CD4-positive, alpha-beta T cell (primary cell): ENCODE measurements around the gene UNC13A. TPM values are rescaled to one million over a fixed set of nuclear protein-coding genes. Genes with fewer than 3 reads are reported as not detected.

Source experiments
- ATAC-seq: fragments of 200-7000 bp; cut with Tn5 transposase; one replicate; pipeline ENCODE4 v1.10.0; 2022; ENCODE audit warnings: mild to moderate bottlenecking; ENCODE audit not compliant: poor library complexity
- CTCF ChIA-PET: fragments of 350-600 bp; sonication (Branson Sonifier 250); formaldehyde crosslinking; loops from one replicate; lab custom pipeline; 2021; ENCODE audit warnings: antibody characterized with exemption, inconsistent platforms; lab: Charles Lee
- POLR2A ChIA-PET: fragments of 350-600 bp; sonication (Branson Sonifier 250); formaldehyde crosslinking; loops from one replicate; lab custom pipeline; 2021; ENCODE audit warnings: antibody characterized with exemption, inconsistent platforms; lab: Charles Lee
- DNase-seq, 14 experiments: peaks; one replicate each; pipeline ENCODE4 v3.0.0-alpha.2; 2013 to 2020; ENCODE audit warnings: mixed read lengths in 2 of 14
- H3K27ac ChIP-seq, 2 donors: one replicate each; pipeline versions ENCODE4 v1.5.1 to v1.7.0; 2013; ENCODE audit warnings: low read length in 2 of 2, low read depth in 1 of 2, mild to moderate bottlenecking in 1 of 2
- H3K27me3 ChIP-seq, 2 experiments: 1 replicate in 1 of 2; 2 replicates in 1 of 2; pipeline versions ENCODE4 v1.6.1 to v1.7.0; 2013; ENCODE audit warnings: low read length in 2 of 2, control low read depth in 1 of 2, mild to moderate bottlenecking in 1 of 2, moderate library complexity in 1 of 2; ENCODE audit not compliant: insufficient read depth in 2 of 2, control insufficient read depth in 1 of 2
- H3K36me3 ChIP-seq: one replicate; pipeline ENCODE4 v1.6.1; 2013; ENCODE audit warnings: low read length, control low read depth; ENCODE audit not compliant: insufficient read depth
- H3K4me1 ChIP-seq: one replicate; pipeline ENCODE4 v1.6.1; 2013; ENCODE audit warnings: low read length, control low read depth; ENCODE audit not compliant: insufficient read depth
- H3K4me3 ChIP-seq: one replicate; pipeline ENCODE4 v1.5.1; 2013; ENCODE audit warnings: mild to moderate bottlenecking, low read length, moderate library complexity
- H3K9me3 ChIP-seq, 2 experiments: 1 replicate in 1 of 2; 2 replicates in 1 of 2; pipeline versions ENCODE4 v1.6.1 to v1.7.0; 2013; ENCODE audit warnings: low read length in 2 of 2, mild to moderate bottlenecking in 2 of 2, control low read depth in 1 of 2, moderate library complexity in 1 of 2; ENCODE audit not compliant: control insufficient read depth in 1 of 2, insufficient read depth in 1 of 2
- H3K27ac Mint-ChIP-seq: one replicate; pipeline ENCODE4 v1.8.0; 2020; ENCODE audit warnings: mixed read lengths
- H3K27me3 Mint-ChIP-seq: one replicate; pipeline ENCODE4 v1.8.0; 2021; ENCODE audit warnings: mixed read lengths
- H3K36me3 Mint-ChIP-seq: one replicate; pipeline ENCODE4 v1.8.0; 2021; ENCODE audit warnings: low read depth, mixed read lengths
- H3K4me1 Mint-ChIP-seq: one replicate; pipeline ENCODE4 v1.8.0; 2021; ENCODE audit warnings: low read depth, mixed read lengths
- H3K4me3 Mint-ChIP-seq: one replicate; pipeline ENCODE4 v1.8.0; 2020; ENCODE audit warnings: mild to moderate bottlenecking, mixed read lengths
- H3K9me3 Mint-ChIP-seq: one replicate; pipeline ENCODE4 v1.8.0; 2020; ENCODE audit warnings: mixed read lengths
- intact Hi-C, 2 experiments: fragments of 100-400 bp; cut with DNase I in 1 of 2; cut with micrococcal nuclease in 1 of 2; formaldehyde crosslinking; loops; one replicate each; pipeline versions ENCODE4 v1.15.1 to v1.9.0; 2023 to 2025; cut with DNase I, micrococcal nuclease
- total RNA-seq, 174 experiments: library from RNA in 2 of 174; stranded (reverse) in 2 of 174; gene quantifications; one replicate each; pipeline ENCODE4 v1.2.3 and lab custom pipeline; 2021 to 2026
- TF ChIP-seq, protein P1 (sequence below): fragments of 200-600 bp; IDR thresholded peaks from one replicate; pipeline ENCODE4 v1.8.0; 2022; ENCODE audit warnings: antibody characterized with exemption, mild to moderate bottlenecking

Gene UNC13A
- total RNA-seq, 2 experiments from 2014 or later = 0.11 to 0.14 TPM

DNA sequence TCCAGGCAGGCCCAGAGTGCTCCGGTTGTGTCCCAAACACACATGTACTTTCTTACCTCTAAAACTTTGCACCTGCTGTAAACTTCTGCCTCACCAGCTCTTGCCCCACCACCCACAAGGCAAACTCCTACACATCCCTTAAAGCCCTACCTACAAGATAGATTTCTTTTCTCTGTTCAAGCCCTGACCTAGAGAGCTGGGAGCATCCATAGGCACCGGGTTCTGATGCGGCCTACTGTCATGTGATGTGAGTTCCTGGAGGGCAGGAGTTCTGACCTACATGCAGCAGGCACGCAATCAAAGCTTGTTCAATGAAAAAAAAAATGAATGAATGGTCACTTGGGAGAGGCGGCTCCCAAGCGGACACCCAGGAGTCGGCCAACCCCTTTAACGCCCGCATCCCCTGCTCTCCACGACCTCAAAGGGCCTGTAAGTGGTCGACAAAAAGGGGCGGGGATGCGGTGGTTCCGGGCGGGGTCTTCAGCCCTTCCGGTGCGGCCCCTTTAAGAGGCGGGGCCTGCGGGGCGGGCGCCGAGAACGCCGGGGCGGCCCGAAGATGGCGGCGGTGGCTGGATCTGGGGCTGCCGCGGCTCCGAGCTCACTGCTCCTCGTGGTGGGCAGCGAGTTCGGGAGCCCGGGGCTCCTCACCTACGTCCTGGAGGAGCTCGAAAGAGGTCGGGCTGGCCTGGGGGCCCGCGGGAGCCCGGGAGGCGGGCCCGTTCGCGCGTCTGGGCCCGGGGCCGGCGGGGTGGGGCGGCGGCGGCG is 31.0 kb upstream of the UNC13A start, which contains the start of gene MAP1S:
Gene MAP1S (plus strand): TSS at position 534 of the 765 bp plus-strand sequence. CDS start 23 bp downstream, at position 557.
- Histone ChIP-seq H3K4me1 (peaks cover 39% of the 10 kb centered on the region), H3K4me3 (peak within 1 kb of the TSS; percentile 92), H3K27ac (no peak within 1 kb of the TSS), H3K27me3 (no peaks in the 10 kb centered on the region), H3K36me3 (peaks cover 8% of the 10 kb centered on the region), H3K9me3 (no peaks in the 10 kb centered on the region)
- ATAC-seq (peak; percentile 88), DNase-seq (peak; percentile 26 to 74 (median 52))
- ChIA-PET CTCF (interaction anchor here (1.5 to 2.1 kb wide), 2 partner anchors 136 to 213 kb away, joined by 5 to 9 read pairs; partner anchors contain the start of gene CCDC124), POLR2A (interaction anchor here (1.1 to 3.2 kb wide), 11 partner anchors 22 to 300 kb away, joined by 3 to 19 read pairs (median 6); partner anchors contain the start of genes CCDC124, FCHO1, JAK3 and MVB12A)
- Mint-ChIP-seq H3K4me3 (peak within 1 kb of the TSS; percentile 95), H3K27me3 (no peaks in the 10 kb centered on the region), H3K9me3 (no peaks in the 10 kb centered on the region), H3K4me1 (peaks cover 36% of the 10 kb centered on the region), H3K36me3 (peaks cover 35% of the 10 kb centered on the region), H3K27ac (peak within 1 kb of the TSS; percentile 90)
- TF ChIP-seq, protein P1, sequence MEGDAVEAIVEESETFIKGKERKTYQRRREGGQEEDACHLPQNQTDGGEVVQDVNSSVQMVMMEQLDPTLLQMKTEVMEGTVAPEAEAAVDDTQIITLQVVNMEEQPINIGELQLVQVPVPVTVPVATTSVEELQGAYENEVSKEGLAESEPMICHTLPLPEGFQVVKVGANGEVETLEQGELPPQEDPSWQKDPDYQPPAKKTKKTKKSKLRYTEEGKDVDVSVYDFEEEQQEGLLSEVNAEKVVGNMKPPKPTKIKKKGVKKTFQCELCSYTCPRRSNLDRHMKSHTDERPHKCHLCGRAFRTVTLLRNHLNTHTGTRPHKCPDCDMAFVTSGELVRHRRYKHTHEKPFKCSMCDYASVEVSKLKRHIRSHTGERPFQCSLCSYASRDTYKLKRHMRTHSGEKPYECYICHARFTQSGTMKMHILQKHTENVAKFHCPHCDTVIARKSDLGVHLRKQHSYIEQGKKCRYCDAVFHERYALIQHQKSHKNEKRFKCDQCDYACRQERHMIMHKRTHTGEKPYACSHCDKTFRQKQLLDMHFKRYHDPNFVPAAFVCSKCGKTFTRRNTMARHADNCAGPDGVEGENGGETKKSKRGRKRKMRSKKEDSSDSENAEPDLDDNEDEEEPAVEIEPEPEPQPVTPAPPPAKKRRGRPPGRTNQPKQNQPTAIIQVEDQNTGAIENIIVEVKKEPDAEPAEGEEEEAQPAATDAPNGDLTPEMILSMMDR = no peak
- intact Hi-C loops = loop anchor here (1.0 to 5.0 kb wide), 2 partner anchors 28 to 162 kb away; partner anchors contain the start of gene COLGALT1 (in 1 of the 2)

DNA sequence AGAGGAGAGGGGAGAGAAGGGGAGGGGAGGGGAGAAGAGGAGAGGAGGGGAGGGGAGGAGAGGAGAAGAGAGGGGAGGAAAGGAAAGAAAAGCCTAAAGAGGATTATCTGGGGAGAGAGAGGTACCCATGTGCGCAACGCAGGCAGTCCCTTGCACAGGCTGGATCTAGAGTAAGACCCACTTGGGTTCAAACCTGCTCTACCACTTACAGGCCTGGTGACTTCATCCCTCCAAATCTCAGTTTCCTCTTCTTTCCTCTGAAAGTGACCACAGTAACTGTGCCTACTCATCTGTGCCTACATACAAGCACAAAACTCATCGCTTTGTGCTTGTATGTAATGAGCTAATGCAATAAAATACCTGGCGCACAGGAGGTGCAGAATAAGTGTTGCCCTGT is 30.4 kb upstream of the UNC13A start:
- no peaks in the 10 kb centered on the region for H3K27me3 ChIP-seq
- Mint-ChIP-seq H3K4me1 (peaks cover 36% of the 10 kb centered on the region), H3K36me3 (peaks cover 29% of the 10 kb centered on the region), H3K27ac (peak overlapping the region; percentile 90), H3K9me3 (no peaks in the 10 kb centered on the region), H3K4me3 (peak overlapping the region; percentile 95), H3K27me3 (no peaks in the 10 kb centered on the region)
- ChIA-PET POLR2A (interaction anchor here (1.1 to 3.2 kb wide), 7 partner anchors 23 to 141 kb away, joined by 3 to 19 read pairs (median 7); partner anchors contain the start of genes FCHO1, JAK3 and RPL18A), CTCF (interaction anchor here (1.5 to 2.1 kb wide), 2 partner anchors 137 to 214 kb away, joined by 5 to 9 read pairs; partner anchors contain the start of gene CCDC124)
- H3K4me3 ChIP-seq = no peak overlapping the region
- no peaks in the 10 kb centered on the region for H3K9me3 ChIP-seq
- DNase-seq (no peak), ATAC-seq (no peak)
- peaks cover 4% of the 10 kb centered on the region for H3K36me3 ChIP-seq
- peaks cover 39% of the 10 kb centered on the region for H3K4me1 ChIP-seq
- TF ChIP-seq, protein P1 = no peak
- intact Hi-C loops = loop anchor here in 1 of 2 experiments (5.0 kb wide), 1 partner anchor 161 kb away; the partner anchor contains the start of gene COLGALT1
- H3K27ac ChIP-seq = no peak overlapping the region

DNA sequence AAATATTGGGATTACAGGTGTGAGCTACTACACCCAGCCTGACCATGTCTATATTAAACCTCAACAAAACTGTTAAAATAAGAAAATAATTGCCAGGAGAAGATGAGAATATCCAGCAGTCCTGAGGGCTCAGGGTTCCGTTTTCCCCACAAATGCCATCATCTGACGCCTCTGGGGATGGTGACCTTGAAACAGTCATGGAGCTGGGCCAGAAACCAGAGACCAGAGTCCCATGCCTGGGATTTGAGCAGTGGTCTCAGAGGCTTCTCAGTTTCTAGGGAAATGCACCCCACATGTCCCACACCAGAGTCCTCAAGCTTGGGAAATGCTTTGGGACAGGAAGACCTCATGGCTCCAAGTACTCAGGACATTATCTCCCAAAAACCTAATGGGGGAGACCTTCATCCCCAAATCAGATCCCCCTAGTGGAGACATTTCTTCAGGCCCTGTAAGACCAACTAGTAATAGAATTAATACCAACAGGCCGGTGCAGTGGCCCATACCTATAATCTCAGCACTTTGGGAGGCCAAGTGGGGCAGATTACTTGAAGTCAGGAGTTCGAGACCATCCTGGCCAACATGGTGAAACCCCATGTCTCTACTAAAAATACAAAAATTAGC is 28.3 kb upstream of the UNC13A start:
- Mint-ChIP-seq H3K4me3 (peak overlapping the region; percentile 25), H3K9me3 (no peaks in the 10 kb centered on the region), H3K27me3 (no peaks in the 10 kb centered on the region), H3K27ac (no peak overlapping the region), H3K36me3 (peaks cover 18% of the 10 kb centered on the region), H3K4me1 (peaks cover 30% of the 10 kb centered on the region)
- H3K27me3 ChIP-seq = no peaks in the 10 kb centered on the region
- no peaks in the 10 kb centered on the region for H3K9me3 ChIP-seq
- ChIA-PET POLR2A (interaction anchor here (0.6 kb wide), 1 partner anchor 40 kb away, joined by 3 read pairs; no protein-coding TSS in a partner anchor), CTCF (interaction anchor here (0.8 kb wide), 1 partner anchor 20 kb away, joined by 5 read pairs; no protein-coding TSS in a partner anchor)
- no peaks in the 10 kb centered on the region for H3K36me3 ChIP-seq
- H3K27ac ChIP-seq = no peak overlapping the region
- DNase-seq (no peak), ATAC-seq (no peak)
- no peak overlapping the region for H3K4me3 ChIP-seq
- TF ChIP-seq, protein P1 = no peak
- H3K4me1 ChIP-seq = peaks cover 29% of the 10 kb centered on the region
- intact Hi-C loops = loop anchor here in 1 of 2 experiments (5.0 kb wide), 1 partner anchor 159 kb away; the partner anchor contains the start of gene COLGALT1
